HepG2 (cell line): Measurements from ENCODE around the gene RPS6KA2. TPM values are rescaled to one million over a fixed set of nuclear protein-coding genes. Genes with fewer than 3 reads are reported as not detected.

Experiments
- ATAC-seq: fragments of 200-7000 bp; cut with Tn5 transposase; 3 replicates; pipeline ENCODE4 v1.9.1; 2020; ENCODE audit warnings: mild to moderate bottlenecking, moderate library complexity
- BruUV-seq: library from RNA; stranded (reverse); fragments of 400-500 nt; replicated peaks from 2 replicates; lab custom pipeline; 2021; lab: Mats Ljungman, UMichigan
- CTCF ChIA-PET: fragments of 300-600 bp; formaldehyde crosslinking; extraction: SDS; loops from one replicate; lab custom pipeline; 2021; ENCODE audit warnings: low total read pairs, inconsistent platforms, low intra/inter-chr PET ratio; lab: Yijun Ruan, JAX
- POLR2A ChIA-PET: fragments of 350-600 bp; sonication (Branson Sonifier 250); formaldehyde crosslinking; loops from one replicate; lab custom pipeline; 2020; ENCODE audit warnings: antibody characterized with exemption, inconsistent platforms; lab: Yijun Ruan, JAX
- DNase-seq: peaks from one replicate; pipeline ENCODE4 v3.0.0-alpha.2; 2015; ENCODE audit warnings: low spot score
- FAIRE-seq: peaks from 3 replicates; lab custom pipeline; 2011; peaks lifted over from hg19 to GRCh38; lab: Jason Lieb, UNC
- H2AFZ ChIP-seq: one replicate; pipeline ENCODE4 v1.6.1; 2011; ENCODE audit warnings: low read length, inconsistent platforms
- H3K27ac ChIP-seq: fragments of 300-600 bp; 3 replicates; pipeline ENCODE4 v1.8.0; 2011; ENCODE audit warnings: mixed run types, mild to moderate bottlenecking, mixed read lengths, low read length, inconsistent platforms; ENCODE audit not compliant: insufficient read depth; ENCODE audit errors: extremely low read length
- H3K27me3 ChIP-seq, 2 experiments: fragments of 200-600 bp in 1 of 2; 2 replicates in 1 of 2; 3 replicates in 1 of 2; pipeline versions ENCODE4 v1.6.0 to v1.8.0; 2011; ENCODE audit warnings: low read length in 2 of 2, mild to moderate bottlenecking in 2 of 2, moderate library complexity in 2 of 2, inconsistent platforms in 1 of 2; ENCODE audit not compliant: insufficient read depth in 2 of 2, control insufficient read depth in 1 of 2
- H3K36me3 ChIP-seq, 2 experiments: fragments of 200-600 bp in 1 of 2; replicated peaks in 1 of 2; 2 replicates in 1 of 2; 3 replicates in 1 of 2; pipeline versions ENCODE4 v1.5.1 to v1.8.0; 2011; ENCODE audit warnings: low read length in 2 of 2, inconsistent platforms in 1 of 2; ENCODE audit not compliant: insufficient read depth in 2 of 2, control insufficient read depth in 1 of 2
- H3K4me1 ChIP-seq: 2 replicates; pipeline ENCODE4 v1.5.1; 2012; ENCODE audit warnings: low read length, inconsistent platforms; ENCODE audit not compliant: insufficient read depth
- H3K4me2 ChIP-seq: 2 replicates; pipeline ENCODE4 v1.6.0; 2011; ENCODE audit warnings: low read depth, low read length, inconsistent platforms
- H3K4me3 ChIP-seq, 3 experiments: fragments of 200-600 bp in 1 of 3; sonication (generic), shearing (Covaris generic) in 1 of 3; replicated peaks in 1 of 3; 2 replicates each; pipeline ENCODE4 v1.5.1; 2011 to 2016; ENCODE audit warnings: low read length in 3 of 3, inconsistent platforms in 2 of 3, low read depth in 2 of 3, mild to moderate bottlenecking in 2 of 3, control low read depth in 1 of 3, mixed read lengths in 1 of 3; ENCODE audit not compliant: insufficient read depth in 1 of 3
- H3K79me2 ChIP-seq: one replicate; pipeline ENCODE4 v1.6.1; 2011; ENCODE audit warnings: low read length, inconsistent platforms; ENCODE audit not compliant: insufficient read depth
- H3K9ac ChIP-seq: 2 replicates; pipeline ENCODE4 v1.6.0; 2011; ENCODE audit warnings: mild to moderate bottlenecking, low read depth, low read length, inconsistent platforms; ENCODE audit not compliant: insufficient read depth
- H3K9me3 ChIP-seq: 2 replicates; pipeline ENCODE4 v1.5.1; 2012; ENCODE audit warnings: mild to moderate bottlenecking, low read length
- H4K20me1 ChIP-seq: 2 replicates; pipeline ENCODE4 v1.6.0; 2011; ENCODE audit warnings: inconsistent platforms, mild to moderate bottlenecking, low read length, moderate library complexity; ENCODE audit not compliant: insufficient read depth
- CHD4 ChIP-seq: fragments of 200-600 bp; sonication (generic); IDR thresholded peaks from 2 replicates; pipeline ENCODE4 v1.7.0; 2017; ENCODE audit warnings: mild to moderate bottlenecking, low read length, borderline replicate concordance
- EZH2 ChIP-seq: conservative IDR thresholded peaks from 2 replicates; pipeline ENCODE4 v1.6.1; 2012; ENCODE audit warnings: mild to moderate bottlenecking, low read depth, low read length, moderate library complexity
- FUBP1 ChIP-seq: sonication (generic); formaldehyde crosslinking; IDR thresholded peaks from 2 replicates; pipeline ENCODE4 v1.5.1; 2020; ENCODE audit warnings: missing genetic modification reagents, mild to moderate bottlenecking, borderline replicate concordance
- ZNF704 ChIP-seq: sonication (generic); formaldehyde crosslinking; IDR thresholded peaks from 2 replicates; pipeline ENCODE4 v1.8.1; 2023; ENCODE audit warnings: mild to moderate bottlenecking, inconsistent platforms, moderate library complexity, missing genetic modification reagents, borderline replicate concordance
- WGBS: methylation state at CpG from one replicate; pipeline ENCODE4 v1.1.6; 2017; ENCODE audit warnings: low lambda C conversion rate; 5-methylcytosine and 5-hydroxymethylcytosine counted together
- in situ Hi-C: cut with HindIII; loops from 2 replicates; pipeline ENCODE4 v1.10.0; 2017; ENCODE audit warnings: low pct_unique_long_range_greater_than_20kb; ENCODE audit not compliant: extremely low pct_ligation_motif_present
- intact Hi-C: fragments of 100-400 bp; cut with micrococcal nuclease; formaldehyde crosslinking; loops from one replicate; pipeline ENCODE4 v1.10.0; 2022; ENCODE audit not compliant: unreplicated experiment
- polyA plus RNA-seq, 8 experiments: library from polyadenylated mRNA; depleted of rRNA in 3 of 8; stranded (reverse) in 7 of 8; unstranded in 1 of 8; fragments of >200 nt; fragmentation: Illumina TruSeq in 4 of 8; extraction: Trizol in 4 of 8; gene quantifications; 2 replicates each; pipeline versions ENCODE4 v1.2.1 to v1.2.3, GENCODE V29; 2011 to 2016; ENCODE audit warnings: low read depth in 4 of 8, missing spikeins in 1 of 8, mixed read lengths in 1 of 8; ENCODE audit not compliant: insufficient read depth in 1 of 8
- total RNA-seq, 5 experiments: library from RNA; depleted of rRNA; stranded (reverse); fragments of >200 nt; fragmentation: Illumina TruSeq; extraction: Trizol; gene quantifications; 2 replicates each; pipeline ENCODE4 v1.2.3, GENCODE V29; 2016; ENCODE audit warnings: low read depth in 1 of 5

Gene RPS6KA2
- total and polyA plus RNA-seq, 2 of the 13 experiments (the other 11 are each of a cell fraction or from before 2014, with no cell fraction given) = 0.22 to 0.38 TPM

GRCh38 chr6:166581091-166581511 lies 46.0 kb downstream of the RPS6KA2 start:
- BruUV-seq = no TSS peak

GRCh38 chr6:166580076-166581050 lies 46.7 kb downstream of the RPS6KA2 start:
- FAIRE-seq = no peak
- H3K36me3 ChIP-seq = no peaks in the 10 kb centered on the region
- H3K9ac ChIP-seq = no peak overlapping the region
- WGBS = 37% methylated on average over 17 of the region's 17 CpGs
- no peak overlapping the region for H2AFZ ChIP-seq
- H4K20me1 ChIP-seq = no peaks in the 10 kb centered on the region
- no peak for DNase-seq
- H3K4me1 ChIP-seq = no peaks in the 10 kb centered on the region
- in situ Hi-C loops = no loop called here
- no TSS peak for BruUV-seq
- H3K9me3 ChIP-seq = no peaks in the 10 kb centered on the region
- intact Hi-C loops = no loop called here
- no peaks in the 10 kb centered on the region for H3K79me2 ChIP-seq
- POLR2A ChIA-PET = no interaction called here
- CTCF ChIA-PET = no interaction called here
- H3K4me3 ChIP-seq = no peak overlapping the region
- no peak overlapping the region for H3K27ac ChIP-seq
- H3K4me2 ChIP-seq = no peak overlapping the region
- no peak for ATAC-seq
- H3K27me3 ChIP-seq = peaks cover 2 to 38% of the 10 kb centered on the region in 2 experiments; a peak in 4 of 5 replicates
- no peak for TF ChIP-seq FUBP1 (CRISPR knock-in tag)

More at GRCh38 chr6:166581091-166581511, 46.0 kb downstream of the RPS6KA2 start:
- H3K9me3 ChIP-seq = no peaks in the 10 kb centered on the region
- H3K9ac ChIP-seq = no peak overlapping the region
- H4K20me1 ChIP-seq = no peaks in the 10 kb centered on the region
- DNase-seq (no peak), ATAC-seq (no peak)
- POLR2A ChIA-PET = no interaction called here
- WGBS = 61% methylated on average over 11 of the region's 11 CpGs
- no peak overlapping the region for H3K27ac ChIP-seq
- no peak overlapping the region for H3K4me2 ChIP-seq
- H3K4me3 ChIP-seq = no peak overlapping the region
- H3K27me3 ChIP-seq = peaks cover 2 to 36% of the 10 kb centered on the region in 2 experiments; a peak in 4 of 5 replicates
- H2AFZ ChIP-seq = no peak overlapping the region
- no peak for TF ChIP-seq CHD4
- no peak for TF ChIP-seq EZH2
- TF ChIP-seq ZNF704 (CRISPR knock-in tag) = 0 out of 2 replicates have a peak, but pooled peaks have one; percentile 24
- TF ChIP-seq, all 625 proteins: peak for 1
- intact Hi-C loops = no loop called here
- Histone ChIP-seq H3K79me2 (no peaks in the 10 kb centered on the region), H3K4me1 (no peaks in the 10 kb centered on the region), H3K36me3 (no peaks in the 10 kb centered on the region)
- in situ Hi-C loops = no loop called here
- CTCF ChIA-PET = no interaction called here
- FAIRE-seq = no peak
